ENCODE results near the gene SPTBN5.
A peak's percentile ranks its signal among the peaks of the same experiment; 100 is the strongest.

SPTBN5 gene

DNA sequence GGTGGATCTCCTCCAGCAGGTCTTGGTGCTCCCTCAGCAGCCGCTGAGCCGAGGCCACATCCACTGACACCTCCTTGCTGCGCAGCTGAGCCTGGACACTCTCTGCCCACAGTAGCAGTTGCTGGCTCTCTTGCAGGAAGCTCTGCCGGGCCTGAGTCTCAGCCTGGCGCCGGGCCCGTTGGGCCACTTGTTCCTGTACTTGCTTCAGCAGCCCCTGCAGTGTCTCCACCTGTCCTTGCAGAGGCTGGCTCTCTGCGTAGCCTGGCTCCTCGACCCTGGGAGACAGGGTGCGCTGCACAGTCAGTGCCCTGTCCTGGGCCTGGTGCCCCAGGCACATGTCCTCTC is 15.5 kb downstream of the SPTBN5 start:
- peak overlapping the region in 8 of 11 experiments; percentile 52 to 88 (median 68); a peak in 15 of 22 replicates for H3K4me2 ChIP-seq
- H3K4me1 ChIP-seq, result peaks cover 4 to 66% (median 48%) of the 10 kb centered on the region in 10 experiments; a peak in 19 of 20 replicates
- H3K27me3 ChIP-seq, result peaks cover 0 to 22% (median 12%) of the 10 kb centered on the region in 11 experiments; a peak in 16 of 22 replicates
- H3K27ac ChIP-seq, result no peak overlapping the region
- no peaks in the 10 kb centered on the region for H3K9me3 ChIP-seq (replicated peaks in 1 of 11)
- H3K9ac ChIP-seq, result peak overlapping the region in 2 of 11 experiments; percentile 4 to 31; a peak in 2 of 22 replicates
- peaks cover 0 to 32% (median 0%) of the 10 kb centered on the region in 11 experiments; a peak in 8 of 22 replicates for H4K20me1 ChIP-seq
- H3K36me3 ChIP-seq, result no peaks in the 10 kb centered on the region
- no peak for TF ChIP-seq Cebpa-rat (IDR thresholded peaks at IDR 0.05)
- no peak overlapping the region for H3K4me3 ChIP-seq

DNA sequence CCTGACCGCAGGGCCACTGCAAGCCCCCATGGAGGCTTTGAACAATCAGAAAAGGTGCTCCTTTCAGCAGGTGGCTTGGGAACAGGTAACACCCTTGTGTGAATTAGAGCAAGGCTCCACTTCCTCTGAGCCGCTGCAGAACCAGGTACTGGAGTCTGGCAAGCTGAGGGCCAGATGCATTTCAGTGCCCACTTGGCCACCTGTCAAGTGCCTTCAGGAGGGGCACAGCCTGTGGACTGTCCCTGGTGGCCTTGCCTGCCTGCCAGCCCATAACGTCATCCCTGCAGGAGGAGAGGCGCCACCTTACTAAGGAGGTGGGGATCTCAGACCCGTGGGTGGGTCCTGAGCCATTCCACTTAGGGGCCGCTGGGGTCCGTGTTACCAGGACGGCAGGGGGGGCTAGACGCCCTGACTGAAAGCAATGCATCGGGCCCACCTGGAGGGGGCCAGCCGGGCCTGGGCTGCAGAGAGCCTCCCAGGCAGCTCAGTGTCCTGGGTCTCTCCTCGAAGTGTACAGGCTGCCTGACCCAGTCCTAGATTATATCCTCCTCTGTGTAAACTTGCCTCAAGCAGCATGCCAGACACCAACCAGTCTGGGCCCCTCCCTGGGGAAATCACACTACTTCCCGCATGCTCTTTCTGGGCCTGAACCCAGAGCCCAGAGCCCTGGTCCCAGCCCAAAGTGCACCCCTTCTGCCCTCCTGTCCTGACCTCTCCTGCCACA is 16.1 kb downstream of the SPTBN5 start:
- Histone ChIP-seq H3K4me2 (peak overlapping the region in 8 of 11 experiments; percentile 52 to 88 (median 68); a peak in 16 of 22 replicates), H3K9ac (peak overlapping the region in 1 of 11 experiments; percentile 4; a peak in 2 of 22 replicates), H4K20me1 (peaks cover 0 to 27% (median 0%) of the 10 kb centered on the region in 11 experiments; a peak in 6 of 22 replicates), H3K4me1 (peaks cover 0 to 60% (median 43%) of the 10 kb centered on the region in 10 experiments; a peak in 18 of 20 replicates), H3K9me3 (replicated peaks in 1 of 11) (no peaks in the 10 kb centered on the region), H3K4me3 (no peak overlapping the region), H3K36me3 (no peaks in the 10 kb centered on the region), H3K27ac (no peak overlapping the region), H3K27me3 (peaks cover 0 to 22% (median 12%) of the 10 kb centered on the region in 11 experiments; a peak in 16 of 22 replicates)
- no peak for TF ChIP-seq Cebpa-rat (IDR thresholded peaks at IDR 0.05)

DNA sequence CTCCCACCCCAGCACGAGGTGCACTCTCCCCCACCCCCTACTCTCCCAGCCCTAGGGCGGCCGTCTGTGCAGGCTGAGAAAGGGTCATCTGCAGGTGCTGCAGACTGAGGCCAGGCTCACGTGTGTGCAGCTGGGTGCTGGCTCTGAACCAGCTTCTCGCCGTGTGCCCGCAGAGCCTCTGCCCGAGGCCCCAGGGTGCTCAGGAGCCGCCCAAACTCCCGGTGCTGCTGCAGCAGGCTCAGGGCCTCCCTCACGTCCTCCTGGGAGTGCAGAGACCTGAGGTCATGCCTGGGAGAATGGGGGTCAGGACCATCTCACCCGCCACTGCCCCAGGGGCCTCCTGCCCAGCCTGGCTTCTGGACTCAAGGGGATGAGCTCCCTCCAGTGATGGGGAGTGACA is 17.2 kb downstream of the SPTBN5 start:
- no peak for TF ChIP-seq Cebpa-rat (IDR thresholded peaks at IDR 0.05)
- Histone ChIP-seq H3K9ac (peak overlapping the region in 1 of 11 experiments; percentile 24; a peak in 2 of 22 replicates), H3K27ac (no peak overlapping the region), H3K4me1 (peaks cover 0 to 52% (median 36%) of the 10 kb centered on the region in 10 experiments; a peak in 18 of 20 replicates), H3K4me2 (peak overlapping the region in 9 of 11 experiments; percentile 26 to 88 (median 64); a peak in 19 of 22 replicates), H3K4me3 (no peak overlapping the region), H3K27me3 (peaks cover 0 to 14% (median 8%) of the 10 kb centered on the region in 11 experiments; a peak in 16 of 22 replicates), H3K9me3 (replicated peaks in 1 of 11) (no peaks in the 10 kb centered on the region), H4K20me1 (peaks cover 0 to 25% (median 0%) of the 10 kb centered on the region in 11 experiments; a peak in 5 of 22 replicates), H3K36me3 (no peaks in the 10 kb centered on the region)

DNA sequence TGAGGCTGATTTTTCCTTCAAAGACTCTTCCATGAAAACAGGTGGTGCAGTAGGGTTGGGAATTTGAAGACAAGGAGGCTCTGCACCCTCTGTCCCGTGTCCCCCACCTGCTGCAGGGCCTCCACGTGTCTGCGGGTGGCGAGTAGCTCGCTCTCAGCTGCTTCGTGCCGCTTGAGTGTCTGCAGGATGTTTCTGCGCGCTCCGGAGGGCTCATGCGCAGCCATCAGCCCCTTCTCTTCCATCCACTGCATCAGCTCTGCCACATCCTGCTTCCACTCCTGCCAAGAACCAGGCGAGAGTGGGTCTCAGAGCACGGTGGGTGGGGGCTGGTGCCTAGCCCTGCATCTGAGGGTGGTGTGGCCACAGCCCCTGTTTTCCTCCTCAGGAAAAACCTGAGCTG is 17.8 kb downstream of the SPTBN5 start:
- Histone ChIP-seq H3K4me1 (peaks cover 0 to 51% (median 39%) of the 10 kb centered on the region in 10 experiments; a peak in 18 of 20 replicates), H3K27ac (no peak overlapping the region), H3K4me2 (peak overlapping the region in 9 of 11 experiments; percentile 26 to 88 (median 64); a peak in 18 of 22 replicates), H3K9me3 (replicated peaks in 1 of 11) (no peaks in the 10 kb centered on the region), H4K20me1 (peaks cover 0 to 21% (median 0%) of the 10 kb centered on the region in 11 experiments; a peak in 6 of 22 replicates), H3K9ac (0 out of 22 replicates have a peak overlapping the region, but pooled peaks of 1 of the 11 experiments have one; percentile 23), H3K4me3 (no peak overlapping the region), H3K27me3 (peaks cover 0 to 9% (median 2%) of the 10 kb centered on the region in 11 experiments; a peak in 9 of 22 replicates), H3K36me3 (no peaks in the 10 kb centered on the region)
- TF ChIP-seq Cebpa-rat (IDR thresholded peaks at IDR 0.05), result no peak

DNA sequence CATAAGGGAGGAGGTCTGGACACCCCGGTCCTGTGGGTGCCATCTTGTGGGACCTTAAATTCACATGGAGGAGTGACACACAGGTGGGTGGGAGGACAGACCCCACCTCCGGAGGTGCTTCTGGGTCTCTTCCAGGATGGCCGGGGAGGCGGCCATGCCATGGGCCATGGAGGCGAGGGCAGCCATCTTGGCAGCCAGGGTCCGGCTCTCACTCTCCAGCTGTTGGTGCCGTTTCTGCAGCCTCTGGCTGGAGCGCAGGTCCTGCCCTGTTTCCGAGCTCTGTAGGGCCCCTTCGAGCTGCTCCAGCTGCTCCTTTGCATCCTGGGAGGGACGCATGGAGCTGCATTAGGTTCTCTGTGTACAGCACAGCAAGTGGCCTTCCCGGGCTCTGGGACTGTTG is 19.1 kb downstream of the SPTBN5 start:
- H3K4me1 ChIP-seq, result peaks cover 0 to 61% (median 44%) of the 10 kb centered on the region in 10 experiments; a peak in 18 of 20 replicates
- no peak for TF ChIP-seq Cebpa-rat (IDR thresholded peaks at IDR 0.05)
- peaks cover 0 to 28% (median 0%) of the 10 kb centered on the region in 11 experiments; a peak in 5 of 22 replicates for H4K20me1 ChIP-seq
- no peaks in the 10 kb centered on the region for H3K36me3 ChIP-seq
- no peaks in the 10 kb centered on the region for H3K9me3 ChIP-seq (replicated peaks in 1 of 11)
- no peak overlapping the region for H3K4me3 ChIP-seq
- no peak overlapping the region for H3K27ac ChIP-seq
- H3K4me2 ChIP-seq, result peak overlapping the region in 4 of 11 experiments; percentile 64 to 88 (median 77); a peak in 2 of 22 replicates
- H3K9ac ChIP-seq, result no peak overlapping the region
- H3K27me3 ChIP-seq, result peaks cover 0 to 9% (median 0%) of the 10 kb centered on the region in 11 experiments; a peak in 1 of 22 replicates

DNA sequence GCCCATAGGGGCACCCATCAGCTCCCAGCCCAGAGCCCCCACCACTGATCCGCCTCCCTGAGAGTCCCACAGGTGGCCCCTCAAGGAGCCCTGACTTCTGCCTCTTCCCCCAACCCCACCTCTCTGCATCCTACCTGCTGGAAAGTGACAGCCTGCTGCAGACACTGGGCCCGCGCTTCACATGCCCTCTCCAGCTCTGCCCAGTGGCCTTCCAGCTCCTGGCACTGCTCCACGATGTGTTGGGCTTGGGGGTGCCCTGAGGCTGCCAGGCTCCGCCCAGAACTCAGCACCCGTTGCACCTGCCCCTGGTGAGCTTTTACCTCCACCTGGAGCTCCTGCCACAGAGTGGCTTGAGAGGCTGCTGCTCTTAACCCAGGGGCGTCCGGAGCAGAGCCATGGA is 20.1 kb downstream of the SPTBN5 start:
- no peaks in the 10 kb centered on the region for H3K36me3 ChIP-seq
- H3K9me3 ChIP-seq (replicated peaks in 1 of 11), result no peaks in the 10 kb centered on the region
- no peak overlapping the region for H3K4me2 ChIP-seq
- peaks cover 0 to 54% (median 43%) of the 10 kb centered on the region in 10 experiments; a peak in 18 of 20 replicates for H3K4me1 ChIP-seq
- H3K27ac ChIP-seq, result no peak overlapping the region
- TF ChIP-seq Cebpa-rat (IDR thresholded peaks at IDR 0.05), result no peak
- H3K4me3 ChIP-seq, result no peak overlapping the region
- peaks cover 0 to 9% (median 0%) of the 10 kb centered on the region in 11 experiments; a peak in 1 of 22 replicates for H3K27me3 ChIP-seq
- peaks cover 0 to 24% (median 0%) of the 10 kb centered on the region in 11 experiments; a peak in 5 of 22 replicates for H4K20me1 ChIP-seq
- H3K9ac ChIP-seq, result no peak overlapping the region

DNA sequence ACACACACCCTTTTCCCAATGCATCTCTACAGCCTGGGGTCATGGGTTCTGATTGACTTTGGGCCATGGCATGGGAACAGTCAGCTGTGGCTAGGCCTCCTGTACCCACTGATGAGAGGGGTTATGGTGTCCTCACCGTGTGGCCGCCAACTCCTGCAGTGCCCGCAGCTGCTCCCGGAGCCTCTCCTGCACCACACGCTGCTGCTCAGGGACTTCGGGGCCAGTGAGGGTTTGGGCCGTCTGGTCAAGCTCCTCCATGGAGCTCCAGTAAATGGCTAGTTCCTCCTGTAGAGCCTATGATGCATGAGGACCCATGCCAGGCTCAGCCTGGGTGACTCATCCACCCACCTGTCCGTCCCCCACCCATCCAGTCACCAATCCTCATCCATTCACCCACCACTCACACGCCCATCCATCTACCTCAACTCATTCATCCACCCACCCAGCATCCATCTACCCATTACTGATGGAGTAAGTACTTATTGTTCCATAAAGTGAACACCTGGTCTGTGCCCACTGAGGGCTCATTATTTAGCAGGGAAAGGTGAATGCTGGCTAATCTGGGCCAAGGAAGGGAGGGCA is 21.6 kb downstream of the SPTBN5 start:
- H3K27me3 ChIP-seq, result peaks cover 0 to 9% (median 0%) of the 10 kb centered on the region in 11 experiments; a peak in 1 of 22 replicates
- H3K36me3 ChIP-seq, result no peaks in the 10 kb centered on the region
- H3K9ac ChIP-seq, result no peak overlapping the region
- no peak for TF ChIP-seq Cebpa-rat (IDR thresholded peaks at IDR 0.05)
- H3K27ac ChIP-seq, result no peak overlapping the region
- H3K4me3 ChIP-seq, result no peak overlapping the region
- H4K20me1 ChIP-seq, result peaks cover 0 to 29% (median 0%) of the 10 kb centered on the region in 11 experiments; a peak in 5 of 22 replicates
- H3K9me3 ChIP-seq (replicated peaks in 1 of 11), result no peaks in the 10 kb centered on the region
- no peak overlapping the region for H3K4me2 ChIP-seq
- peaks cover 0 to 41% (median 29%) of the 10 kb centered on the region in 10 experiments; a peak in 17 of 20 replicates for H3K4me1 ChIP-seq

DNA sequence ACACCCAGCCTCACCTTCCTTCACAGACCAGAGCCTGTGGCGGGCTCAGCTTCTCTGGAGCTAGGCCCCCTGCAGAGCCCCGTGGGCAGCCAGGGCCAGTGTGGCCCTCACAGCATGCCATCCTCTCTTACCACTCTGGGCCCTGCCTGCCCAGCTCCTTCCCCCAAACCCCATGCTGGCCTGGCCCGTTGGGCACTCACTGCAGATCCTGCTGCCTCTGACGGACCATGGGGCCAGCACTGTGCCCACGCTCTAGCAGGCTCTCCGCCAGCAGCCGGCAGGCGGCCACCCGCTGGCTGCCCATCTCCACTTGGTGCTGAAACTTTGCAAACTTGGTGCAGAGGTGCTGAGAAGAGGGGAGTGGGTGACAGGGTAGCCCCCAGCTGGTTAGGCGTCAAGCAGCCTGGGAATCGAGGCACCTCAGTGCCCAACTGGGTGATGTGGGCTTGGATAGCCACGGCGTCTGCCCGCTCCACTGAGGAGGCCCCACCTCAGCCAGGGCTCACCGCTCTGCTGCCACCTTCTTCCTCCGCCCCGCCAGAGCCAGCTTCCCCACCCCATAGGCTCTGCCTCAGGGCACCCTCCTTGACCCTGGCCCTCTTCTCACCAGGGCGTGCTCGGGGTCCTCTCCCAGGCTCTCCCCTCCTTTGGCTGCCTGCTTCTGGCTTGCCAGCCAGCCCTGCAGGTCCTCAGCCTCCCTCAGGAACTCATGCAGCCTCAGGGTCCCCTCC is 22.5 kb downstream of the SPTBN5 start:
- Histone ChIP-seq H3K36me3 (no peaks in the 10 kb centered on the region), H4K20me1 (peaks cover 0 to 31% (median 0%) of the 10 kb centered on the region in 11 experiments; a peak in 5 of 22 replicates), H3K27me3 (peaks cover 0 to 8% (median 0%) of the 10 kb centered on the region in 11 experiments; a peak in 1 of 22 replicates), H3K9ac (no peak overlapping the region), H3K9me3 (replicated peaks in 1 of 11) (no peaks in the 10 kb centered on the region), H3K27ac (no peak overlapping the region), H3K4me1 (peaks cover 2 to 40% (median 29%) of the 10 kb centered on the region in 10 experiments; a peak in 19 of 20 replicates), H3K4me3 (no peak overlapping the region), H3K4me2 (peak overlapping the region in 3 of 11 experiments; percentile 10 to 35 (median 29); a peak in 6 of 22 replicates)
- TF ChIP-seq Cebpa-rat (IDR thresholded peaks at IDR 0.05), result no peak
